GM23338 (cell line): Measurements from ENCODE around the gene CTNND2. TPM values are rescaled to one million over a fixed set of nuclear protein-coding genes. Genes with fewer than 3 reads are reported as not detected.

Experiments used
- ATAC-seq: fragments of 200-7000 bp; cut with Tn5 transposase; 3 replicates; pipeline ENCODE4 v1.9.1; 2020
- DNase-seq: peaks from one replicate; pipeline ENCODE4 v3.0.0-alpha.2; 2015; ENCODE audit warnings: low spot score
- H2AFZ ChIP-seq: fragments of 200-600 bp; sonication (generic); 2 replicates; pipeline ENCODE4 v1.8.0; 2016; ENCODE audit warnings: antibody characterized with exemption, mild to moderate bottlenecking, moderate library complexity
- H3F3A ChIP-seq: fragments of 200-600 bp; sonication (generic); replicated peaks from 2 replicates; pipeline ENCODE4 v1.8.0; 2017; ENCODE audit warnings: antibody characterized with exemption, mixed run types, low read depth
- H3K27ac ChIP-seq: fragments of 200-600 bp; sonication (generic); 2 replicates; pipeline ENCODE4 v1.6.1; 2016; ENCODE audit warnings: low read depth
- H3K27me3 ChIP-seq: fragments of 200-600 bp; sonication (generic); 2 replicates; pipeline ENCODE4 v1.8.0; 2016; ENCODE audit warnings: mild to moderate bottlenecking, mixed run types, moderate library complexity; ENCODE audit not compliant: insufficient read depth
- H3K36me3 ChIP-seq: fragments of 200-600 bp; sonication (generic); 2 replicates; pipeline ENCODE4 v1.8.0; 2016; ENCODE audit warnings: mild to moderate bottlenecking; ENCODE audit not compliant: insufficient read depth
- H3K4me1 ChIP-seq: fragments of 200-600 bp; sonication (generic); 2 replicates; pipeline ENCODE4 v1.8.0; 2016; ENCODE audit warnings: mild to moderate bottlenecking, moderate library complexity; ENCODE audit not compliant: insufficient read depth
- H3K4me2 ChIP-seq: fragments of 200-600 bp; sonication (generic); 2 replicates; pipeline ENCODE4 v1.7.1; 2017; ENCODE audit warnings: mixed run types
- H3K4me3 ChIP-seq: fragments of 200-600 bp; sonication (generic); 2 replicates; pipeline ENCODE4 v1.6.1; 2016; ENCODE audit warnings: mixed run types
- H3K79me2 ChIP-seq: fragments of 200-600 bp; sonication (generic); replicated peaks from 2 replicates; pipeline ENCODE4 v1.8.0; 2017; ENCODE audit warnings: mild to moderate bottlenecking; ENCODE audit not compliant: insufficient read depth
- H3K9me2 ChIP-seq: fragments of 200-600 bp; sonication (generic); 2 replicates; pipeline ENCODE4 v1.8.0; 2017; ENCODE audit not compliant: insufficient read depth
- H4K20me1 ChIP-seq: fragments of 200-600 bp; sonication (generic); replicated peaks from 2 replicates; pipeline ENCODE4 v1.8.0; 2017; ENCODE audit warnings: mild to moderate bottlenecking; ENCODE audit not compliant: insufficient read depth
- H3K27ac Mint-ChIP-seq: 2 replicates; pipeline ENCODE4 v1.8.0; 2020; ENCODE audit warnings: inconsistent platforms, mild to moderate bottlenecking, moderate library complexity, mixed read lengths
- H3K27me3 Mint-ChIP-seq: 3 replicates; pipeline ENCODE4 v1.8.0; 2022; ENCODE audit warnings: low read depth, mild to moderate bottlenecking, moderate library complexity, mixed read lengths, inconsistent platforms; ENCODE audit not compliant: insufficient read depth, poor library complexity
- H3K36me3 Mint-ChIP-seq: 3 replicates; pipeline ENCODE4 v1.8.0; 2021; ENCODE audit warnings: low read depth, mild to moderate bottlenecking, inconsistent platforms, moderate library complexity, mixed read lengths
- H3K4me1 Mint-ChIP-seq: 3 replicates; pipeline ENCODE4 v1.8.0; 2020; ENCODE audit warnings: mild to moderate bottlenecking, inconsistent platforms, mixed read lengths
- H3K4me3 Mint-ChIP-seq: 3 replicates; pipeline ENCODE4 v1.8.0; 2021; ENCODE audit warnings: moderate library complexity, mild to moderate bottlenecking, inconsistent platforms, mixed read lengths
- H3K9me3 Mint-ChIP-seq: 3 replicates; pipeline ENCODE4 v1.8.0; 2020; ENCODE audit warnings: moderate library complexity, mild to moderate bottlenecking, inconsistent platforms, mixed read lengths
- POLR2AphosphoS5 ChIP-seq: IDR thresholded peaks from 2 replicates; pipeline ENCODE4 v1.6.1; 2016; ENCODE audit warnings: antibody characterized with exemption, low read depth
- ZNF114 ChIP-seq: fragments of 250-450 bp; sonication (Bioruptor Pico); IDR thresholded peaks from 2 replicates; pipeline ENCODE4 v1.5.0; 2020; ENCODE audit warnings: mild to moderate bottlenecking, moderate library complexity
- ZNF331 ChIP-seq: fragments of 250-450 bp; sonication (Bioruptor Pico); IDR thresholded peaks from 2 replicates; pipeline ENCODE4 v1.5.0; 2020; ENCODE audit warnings: low read depth, mild to moderate bottlenecking, moderate library complexity
- polyA plus RNA-seq: library from polyadenylated mRNA; unstranded; fragments of >200 nt; fragmentation: Nextera tagmentation; extraction: Ambion mirVana; gene quantifications from 2 replicates; pipeline ENCODE4 v1.2.1, GENCODE V29; 2016
- total RNA-seq: library from RNA; depleted of rRNA; stranded (reverse); fragments of >200 nt; shearing (Covaris generic); gene quantifications from 2 replicates; pipeline ENCODE4 v1.2.3, GENCODE V29; 2014
- TF ChIP-seq, protein P1 (sequence below): fragments of 250-450 bp; sonication (Bioruptor Pico); IDR thresholded peaks from 2 replicates; pipeline ENCODE4 v1.5.0; 2020; ENCODE audit warnings: mild to moderate bottlenecking, moderate library complexity
- TF ChIP-seq, protein P2 (sequence below): IDR thresholded peaks from 2 replicates; pipeline ENCODE4 v1.6.1; 2016; ENCODE audit warnings: antibody characterized with exemption

CTNND2 gene
- total and polyA plus RNA-seq, 2 experiments from 2014 or later = 5.1 to 7.0 TPM

DNA sequence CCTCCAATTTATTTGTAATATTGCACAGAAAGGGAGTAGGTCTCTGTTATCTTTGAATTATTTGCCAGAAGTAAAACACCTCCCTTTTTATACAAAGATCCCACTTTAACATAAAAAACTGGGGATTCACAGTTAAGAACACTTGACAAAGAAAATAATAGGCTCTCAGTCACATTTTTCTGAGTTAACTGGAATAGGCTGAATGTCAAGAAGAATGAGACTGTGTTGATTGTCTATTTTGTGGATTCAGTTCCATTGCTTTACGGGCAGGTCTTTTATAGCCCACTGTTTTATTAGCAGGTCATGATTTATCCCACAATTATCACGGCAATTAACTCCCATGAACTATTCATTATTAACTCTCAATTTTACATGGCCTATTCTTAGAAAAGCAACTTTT, 427.4 kb downstream of the CTNND2 start (continued):
- TF ChIP-seq, protein P1, sequence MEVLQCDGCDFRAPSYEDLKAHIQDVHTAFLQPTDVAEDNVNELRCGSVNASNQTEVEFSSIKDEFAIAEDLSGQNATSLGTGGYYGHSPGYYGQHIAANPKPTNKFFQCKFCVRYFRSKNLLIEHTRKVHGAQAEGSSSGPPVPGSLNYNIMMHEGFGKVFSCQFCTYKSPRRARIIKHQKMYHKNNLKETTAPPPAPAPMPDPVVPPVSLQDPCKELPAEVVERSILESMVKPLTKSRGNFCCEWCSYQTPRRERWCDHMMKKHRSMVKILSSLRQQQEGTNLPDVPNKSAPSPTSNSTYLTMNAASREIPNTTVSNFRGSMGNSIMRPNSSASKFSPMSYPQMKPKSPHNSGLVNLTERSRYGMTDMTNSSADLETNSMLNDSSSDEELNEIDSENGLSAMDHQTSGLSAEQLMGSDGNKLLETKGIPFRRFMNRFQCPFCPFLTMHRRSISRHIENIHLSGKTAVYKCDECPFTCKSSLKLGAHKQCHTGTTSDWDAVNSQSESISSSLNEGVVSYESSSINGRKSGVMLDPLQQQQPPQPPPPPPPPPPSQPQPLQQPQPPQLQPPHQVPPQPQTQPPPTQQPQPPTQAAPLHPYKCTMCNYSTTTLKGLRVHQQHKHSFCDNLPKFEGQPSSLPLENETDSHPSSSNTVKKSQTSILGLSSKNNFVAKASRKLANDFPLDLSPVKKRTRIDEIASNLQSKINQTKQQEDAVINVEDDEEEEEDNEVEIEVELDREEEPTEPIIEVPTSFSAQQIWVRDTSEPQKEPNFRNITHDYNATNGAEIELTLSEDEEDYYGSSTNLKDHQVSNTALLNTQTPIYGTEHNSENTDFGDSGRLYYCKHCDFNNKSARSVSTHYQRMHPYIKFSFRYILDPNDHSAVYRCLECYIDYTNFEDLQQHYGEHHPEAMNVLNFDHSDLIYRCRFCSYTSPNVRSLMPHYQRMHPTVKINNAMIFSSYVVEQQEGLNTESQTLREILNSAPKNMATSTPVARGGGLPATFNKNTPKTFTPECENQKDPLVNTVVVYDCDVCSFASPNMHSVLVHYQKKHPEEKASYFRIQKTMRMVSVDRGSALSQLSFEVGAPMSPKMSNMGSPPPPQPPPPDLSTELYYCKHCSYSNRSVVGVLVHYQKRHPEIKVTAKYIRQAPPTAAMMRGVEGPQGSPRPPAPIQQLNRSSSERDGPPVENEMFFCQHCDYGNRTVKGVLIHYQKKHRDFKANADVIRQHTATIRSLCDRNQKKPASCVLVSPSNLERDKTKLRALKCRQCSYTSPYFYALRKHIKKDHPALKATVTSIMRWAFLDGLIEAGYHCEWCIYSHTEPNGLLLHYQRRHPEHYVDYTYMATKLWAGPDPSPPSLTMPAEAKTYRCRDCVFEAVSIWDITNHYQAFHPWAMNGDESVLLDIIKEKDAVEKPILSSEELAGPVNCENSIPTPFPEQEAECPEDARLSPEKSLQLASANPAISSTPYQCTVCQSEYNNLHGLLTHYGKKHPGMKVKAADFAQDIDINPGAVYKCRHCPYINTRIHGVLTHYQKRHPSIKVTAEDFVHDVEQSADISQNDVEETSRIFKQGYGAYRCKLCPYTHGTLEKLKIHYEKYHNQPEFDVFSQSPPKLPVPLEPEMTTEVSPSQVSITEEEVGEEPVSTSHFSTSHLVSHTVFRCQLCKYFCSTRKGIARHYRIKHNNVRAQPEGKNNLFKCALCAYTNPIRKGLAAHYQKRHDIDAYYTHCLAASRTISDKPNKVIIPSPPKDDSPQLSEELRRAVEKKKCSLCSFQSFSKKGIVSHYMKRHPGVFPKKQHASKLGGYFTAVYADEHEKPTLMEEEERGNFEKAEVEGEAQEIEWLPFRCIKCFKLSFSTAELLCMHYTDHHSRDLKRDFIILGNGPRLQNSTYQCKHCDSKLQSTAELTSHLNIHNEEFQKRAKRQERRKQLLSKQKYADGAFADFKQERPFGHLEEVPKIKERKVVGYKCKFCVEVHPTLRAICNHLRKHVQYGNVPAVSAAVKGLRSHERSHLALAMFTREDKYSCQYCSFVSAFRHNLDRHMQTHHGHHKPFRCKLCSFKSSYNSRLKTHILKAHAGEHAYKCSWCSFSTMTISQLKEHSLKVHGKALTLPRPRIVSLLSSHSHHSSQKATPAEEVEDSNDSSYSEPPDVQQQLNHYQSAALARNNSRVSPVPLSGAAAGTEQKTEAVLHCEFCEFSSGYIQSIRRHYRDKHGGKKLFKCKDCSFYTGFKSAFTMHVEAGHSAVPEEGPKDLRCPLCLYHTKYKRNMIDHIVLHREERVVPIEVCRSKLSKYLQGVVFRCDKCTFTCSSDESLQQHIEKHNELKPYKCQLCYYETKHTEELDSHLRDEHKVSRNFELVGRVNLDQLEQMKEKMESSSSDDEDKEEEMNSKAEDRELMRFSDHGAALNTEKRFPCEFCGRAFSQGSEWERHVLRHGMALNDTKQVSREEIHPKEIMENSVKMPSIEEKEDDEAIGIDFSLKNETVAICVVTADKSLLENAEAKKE (CRISPR knock-in tag) = no peak

DNA sequence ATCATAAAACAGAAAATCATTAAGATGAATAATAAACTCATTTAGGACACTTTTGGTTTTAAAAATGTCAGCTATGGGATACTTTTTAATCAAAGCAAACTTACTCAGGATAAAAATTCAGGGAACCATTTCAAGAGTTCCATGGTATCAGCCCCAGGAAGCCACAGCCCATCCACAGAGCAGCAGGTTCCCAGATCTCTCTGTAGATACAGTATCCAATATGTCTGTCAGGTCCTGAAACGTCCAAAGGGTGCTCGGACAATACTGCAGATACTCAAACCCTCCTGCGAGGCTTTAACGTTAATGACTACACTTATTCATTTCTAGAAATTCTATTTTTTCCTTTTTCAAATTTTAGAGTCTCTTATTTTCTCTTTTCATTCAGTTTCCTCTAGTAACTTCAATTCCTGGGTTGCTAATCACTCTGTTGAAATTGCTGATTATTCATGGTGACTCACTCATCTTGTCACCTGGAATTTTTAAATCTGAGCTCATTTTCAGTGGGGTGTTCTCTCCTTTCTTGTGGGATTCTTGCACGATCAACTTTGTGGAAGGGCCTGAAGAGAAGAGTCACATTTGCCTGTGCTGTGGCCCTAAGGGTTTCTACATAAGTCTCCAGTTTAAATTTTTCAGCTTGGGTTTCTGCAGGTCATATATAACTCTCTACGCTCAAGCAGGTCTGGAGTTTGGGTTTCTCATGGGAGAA, 435.8 kb downstream of the CTNND2 start:
- H3K4me3 ChIP-seq = no peak overlapping the region
- ATAC-seq (no peak), DNase-seq (no peak)
- no peaks in the 10 kb centered on the region for H3K9me2 ChIP-seq
- no peak overlapping the region for H3K4me2 ChIP-seq
- Mint-ChIP-seq H3K36me3 (no peaks in the 10 kb centered on the region; the same call in 2 of the 3 replicates), H3K27me3 (peaks cover 2% of the 10 kb centered on the region), H3K9me3 (no peaks in the 10 kb centered on the region), H3K4me1 (peaks cover 12% of the 10 kb centered on the region; the same call in 2 of the 3 replicates), H3K4me3 (no peak overlapping the region), H3K27ac (no peak overlapping the region)
- H4K20me1 ChIP-seq = no peaks in the 10 kb centered on the region
- H3K4me1 ChIP-seq = no peaks in the 10 kb centered on the region
- H3K27ac ChIP-seq = no peak overlapping the region
- H3K27me3 ChIP-seq = no peaks in the 10 kb centered on the region
- no peak overlapping the region for H2AFZ ChIP-seq
- H3K36me3 ChIP-seq = no peaks in the 10 kb centered on the region
- H3F3A ChIP-seq = no peaks in the 10 kb centered on the region
- no peaks in the 10 kb centered on the region for H3K79me2 ChIP-seq
- TF ChIP-seq ZNF331 (no peak), ZNF114 (CRISPR knock-in tag) (no peak), POLR2AphosphoS5 (no peak)
- TF ChIP-seq, protein P1 (CRISPR knock-in tag) = no peak
- TF ChIP-seq, protein P2, sequence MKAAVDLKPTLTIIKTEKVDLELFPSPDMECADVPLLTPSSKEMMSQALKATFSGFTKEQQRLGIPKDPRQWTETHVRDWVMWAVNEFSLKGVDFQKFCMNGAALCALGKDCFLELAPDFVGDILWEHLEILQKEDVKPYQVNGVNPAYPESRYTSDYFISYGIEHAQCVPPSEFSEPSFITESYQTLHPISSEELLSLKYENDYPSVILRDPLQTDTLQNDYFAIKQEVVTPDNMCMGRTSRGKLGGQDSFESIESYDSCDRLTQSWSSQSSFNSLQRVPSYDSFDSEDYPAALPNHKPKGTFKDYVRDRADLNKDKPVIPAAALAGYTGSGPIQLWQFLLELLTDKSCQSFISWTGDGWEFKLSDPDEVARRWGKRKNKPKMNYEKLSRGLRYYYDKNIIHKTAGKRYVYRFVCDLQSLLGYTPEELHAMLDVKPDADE = no peak
